Panc1 (cell line): ENCODE results near the gene PIK3IP1.

ENCODE experiments used
- POLR2AphosphoS5 ChIP-seq: IDR thresholded peaks from 2 replicates; pipeline ENCODE4 v1.6.1; 2012; ENCODE audit warnings: mild to moderate bottlenecking, low read depth, low read length, moderate library complexity
- TCF7L2 ChIP-seq: IDR thresholded peaks from 2 replicates; pipeline ENCODE4 v1.6.1; 2011; ENCODE audit warnings: mild to moderate bottlenecking, low read depth, low read length, inconsistent platforms
- TF ChIP-seq, protein P1 (sequence below): fragments of 450-650 bp; IDR thresholded peaks from 2 replicates; pipeline ENCODE4 v1.5.1; 2017; ENCODE audit warnings: mild to moderate bottlenecking

DNA sequence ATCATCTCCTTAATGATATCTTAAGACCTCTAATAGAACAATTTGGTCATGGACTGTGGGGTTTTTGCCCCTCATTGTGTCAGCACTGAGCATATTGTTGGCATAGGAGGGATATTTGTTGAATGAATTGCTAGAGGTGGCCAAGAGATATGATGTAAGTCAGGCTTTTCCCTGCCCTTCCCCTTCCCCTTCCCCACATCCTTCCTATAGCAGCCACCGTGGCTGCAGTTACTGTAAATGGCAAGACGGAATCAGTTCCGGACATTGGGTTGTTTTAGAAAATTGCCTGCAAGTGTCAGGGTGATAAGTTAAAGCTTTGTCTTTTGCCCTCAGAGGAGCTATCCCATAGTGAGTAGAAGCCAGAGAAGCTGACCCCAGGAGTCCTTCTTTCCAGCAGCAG is 57.2 kb downstream of the PIK3IP1 start:
- TF ChIP-seq, protein P1, sequence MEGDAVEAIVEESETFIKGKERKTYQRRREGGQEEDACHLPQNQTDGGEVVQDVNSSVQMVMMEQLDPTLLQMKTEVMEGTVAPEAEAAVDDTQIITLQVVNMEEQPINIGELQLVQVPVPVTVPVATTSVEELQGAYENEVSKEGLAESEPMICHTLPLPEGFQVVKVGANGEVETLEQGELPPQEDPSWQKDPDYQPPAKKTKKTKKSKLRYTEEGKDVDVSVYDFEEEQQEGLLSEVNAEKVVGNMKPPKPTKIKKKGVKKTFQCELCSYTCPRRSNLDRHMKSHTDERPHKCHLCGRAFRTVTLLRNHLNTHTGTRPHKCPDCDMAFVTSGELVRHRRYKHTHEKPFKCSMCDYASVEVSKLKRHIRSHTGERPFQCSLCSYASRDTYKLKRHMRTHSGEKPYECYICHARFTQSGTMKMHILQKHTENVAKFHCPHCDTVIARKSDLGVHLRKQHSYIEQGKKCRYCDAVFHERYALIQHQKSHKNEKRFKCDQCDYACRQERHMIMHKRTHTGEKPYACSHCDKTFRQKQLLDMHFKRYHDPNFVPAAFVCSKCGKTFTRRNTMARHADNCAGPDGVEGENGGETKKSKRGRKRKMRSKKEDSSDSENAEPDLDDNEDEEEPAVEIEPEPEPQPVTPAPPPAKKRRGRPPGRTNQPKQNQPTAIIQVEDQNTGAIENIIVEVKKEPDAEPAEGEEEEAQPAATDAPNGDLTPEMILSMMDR, result no peak
- TF ChIP-seq POLR2AphosphoS5 (no peak), TCF7L2 (no peak)
